ENCODE data around the gene SMARCA2.
A peak's percentile ranks its signal among the peaks of the same experiment; 100 is the strongest.

The SMARCA2 gene

GRCh38 chr9:2040828-2041227 is 25.7 kb downstream of the SMARCA2 start:
- no peak for DNase-seq (ENCODE audit: low read depth)

- DNase-seq (ENCODE audit: low read depth): peak; percentile 87
Observed at GRCh38 chr9:2041736-2042135, 26.6 kb downstream of the SMARCA2 start.

GRCh38 chr9:2043243-2043642 is 28.1 kb downstream of the SMARCA2 start:
- no peak for DNase-seq (ENCODE audit: low read depth)

GRCh38 chr9:2043881-2044462 is 28.8 kb downstream of the SMARCA2 start:
- DNase-seq (ENCODE audit: low read depth): no peak

GRCh38 chr9:2047144-2047671 is 32.1 kb downstream of the SMARCA2 start:
- no peak for DNase-seq (ENCODE audit: low read depth)

GRCh38 chr9:2047916-2048315 is 32.8 kb downstream of the SMARCA2 start:
- DNase-seq (ENCODE audit: low read depth): no peak

- no peak for DNase-seq (ENCODE audit: low read depth)
Observed at GRCh38 chr9:2050236-2050635, 35.1 kb downstream of the SMARCA2 start.

GRCh38 chr9:2053883-2054845 is 39.0 kb downstream of the SMARCA2 start:
- peak; percentile 82 for DNase-seq (ENCODE audit: low read depth)

GRCh38 chr9:2055203-2055658 is 40.1 kb downstream of the SMARCA2 start:
- DNase-seq (ENCODE audit: low read depth): peak; percentile 56

GRCh38 chr9:2059274-2059929 is 44.3 kb downstream of the SMARCA2 start:
- no peak for DNase-seq (ENCODE audit: low read depth)

- DNase-seq (ENCODE audit: low read depth): no peak
Observed at GRCh38 chr9:2060424-2060823, 45.3 kb downstream of the SMARCA2 start.

GRCh38 chr9:2065704-2066103 is 50.6 kb downstream of the SMARCA2 start:
- DNase-seq (ENCODE audit: low read depth): no peak

GRCh38 chr9:2066312-2067273 is 51.4 kb downstream of the SMARCA2 start:
- DNase-seq (ENCODE audit: low read depth): peak; percentile 50

- no peak for DNase-seq (ENCODE audit: low read depth)
Observed at GRCh38 chr9:2072752-2073405, 57.7 kb downstream of the SMARCA2 start.

GRCh38 chr9:2082772-2083171 is 67.6 kb downstream of the SMARCA2 start:
- DNase-seq (ENCODE audit: low read depth): no peak

GRCh38 chr9:2083479-2083878 is 68.3 kb downstream of the SMARCA2 start:
- DNase-seq (ENCODE audit: low read depth): no peak

GRCh38 chr9:2085716-2086115 is 70.6 kb downstream of the SMARCA2 start:
- DNase-seq (ENCODE audit: low read depth): no peak

- no peak for DNase-seq (ENCODE audit: low read depth)
Observed at GRCh38 chr9:2086116-2086515, 71.0 kb downstream of the SMARCA2 start.

- no peak for DNase-seq (ENCODE audit: low read depth)
Observed at GRCh38 chr9:2086971-2087370, 71.8 kb downstream of the SMARCA2 start.

GRCh38 chr9:2087500-2088313 is 72.6 kb downstream of the SMARCA2 start:
- peak; percentile 63 for DNase-seq (ENCODE audit: low read depth)
